ENCODE measurements around the gene MRPS14. TPM values are rescaled to one million over a fixed set of nuclear protein-coding genes. Genes with fewer than 3 reads are reported as not detected.

MRPS14 gene
- total RNA-seq, 1 experiment from 2014 or later, result 25.1 TPM

DNA sequence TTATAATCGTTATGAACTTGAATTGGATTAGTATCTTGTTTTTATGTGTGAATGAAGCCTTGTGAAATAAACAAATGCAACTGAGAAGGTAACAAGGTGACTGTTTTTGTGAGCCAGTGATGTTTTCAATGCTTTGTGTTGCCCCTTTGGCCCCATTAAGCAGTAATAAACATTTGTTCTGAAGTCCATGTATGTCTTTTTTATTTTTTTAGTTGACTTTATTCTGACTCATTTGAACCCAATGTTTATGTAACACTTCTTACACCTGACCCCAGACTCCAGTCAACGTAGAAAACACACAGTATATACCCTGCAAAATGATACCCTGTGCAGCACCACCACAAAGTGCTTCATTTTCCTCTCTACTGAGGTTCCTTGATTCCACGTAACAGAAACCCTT lies 28.1 kb downstream of the MRPS14 start:
- BruUV-seq (replicated peaks), result no TSS peak
- in situ Hi-C loops (cut with HindIII; ENCODE audit: low pct_unique_long_range_greater_than_20kb, low sequenced_read_pairs) (no loop called here), intact Hi-C loops (cut with micrococcal nuclease; ENCODE audit: unreplicated experiment) (no loop called here)
- H3K36me3 ChIP-seq (ENCODE audit: control insufficient read depth, insufficient read depth, low read length), result peaks cover 2% of the 10 kb centered on the region; the same call in 1 of the 2 replicates
- POLR2A ChIA-PET, result interaction anchor here (0.6 kb wide), 1 partner anchor 10 kb away, joined by 3 read pairs; no protein-coding TSS in a partner anchor
- H3K4me3 ChIP-seq (ENCODE audit: low read depth in 2 of 2, low read length in 2 of 2), result no peak overlapping the region
- H3K27ac ChIP-seq (ENCODE audit: low read length), result no peak overlapping the region
- H3K9me3 ChIP-seq (ENCODE audit: control insufficient read depth, insufficient read depth, low read depth, low read length), result no peaks in the 10 kb centered on the region
- TF ChIP-seq TCF7L2 (IDR thresholded peaks at IDR 0.05; ENCODE audit: low read depth, low read length) (no peak), SIN3A (IDR thresholded peaks at IDR 0.05; ENCODE audit: borderline replicate concordance, insufficient read depth, low read depth, low read length) (no peak)
- TF ChIP-seq, protein P1, sequence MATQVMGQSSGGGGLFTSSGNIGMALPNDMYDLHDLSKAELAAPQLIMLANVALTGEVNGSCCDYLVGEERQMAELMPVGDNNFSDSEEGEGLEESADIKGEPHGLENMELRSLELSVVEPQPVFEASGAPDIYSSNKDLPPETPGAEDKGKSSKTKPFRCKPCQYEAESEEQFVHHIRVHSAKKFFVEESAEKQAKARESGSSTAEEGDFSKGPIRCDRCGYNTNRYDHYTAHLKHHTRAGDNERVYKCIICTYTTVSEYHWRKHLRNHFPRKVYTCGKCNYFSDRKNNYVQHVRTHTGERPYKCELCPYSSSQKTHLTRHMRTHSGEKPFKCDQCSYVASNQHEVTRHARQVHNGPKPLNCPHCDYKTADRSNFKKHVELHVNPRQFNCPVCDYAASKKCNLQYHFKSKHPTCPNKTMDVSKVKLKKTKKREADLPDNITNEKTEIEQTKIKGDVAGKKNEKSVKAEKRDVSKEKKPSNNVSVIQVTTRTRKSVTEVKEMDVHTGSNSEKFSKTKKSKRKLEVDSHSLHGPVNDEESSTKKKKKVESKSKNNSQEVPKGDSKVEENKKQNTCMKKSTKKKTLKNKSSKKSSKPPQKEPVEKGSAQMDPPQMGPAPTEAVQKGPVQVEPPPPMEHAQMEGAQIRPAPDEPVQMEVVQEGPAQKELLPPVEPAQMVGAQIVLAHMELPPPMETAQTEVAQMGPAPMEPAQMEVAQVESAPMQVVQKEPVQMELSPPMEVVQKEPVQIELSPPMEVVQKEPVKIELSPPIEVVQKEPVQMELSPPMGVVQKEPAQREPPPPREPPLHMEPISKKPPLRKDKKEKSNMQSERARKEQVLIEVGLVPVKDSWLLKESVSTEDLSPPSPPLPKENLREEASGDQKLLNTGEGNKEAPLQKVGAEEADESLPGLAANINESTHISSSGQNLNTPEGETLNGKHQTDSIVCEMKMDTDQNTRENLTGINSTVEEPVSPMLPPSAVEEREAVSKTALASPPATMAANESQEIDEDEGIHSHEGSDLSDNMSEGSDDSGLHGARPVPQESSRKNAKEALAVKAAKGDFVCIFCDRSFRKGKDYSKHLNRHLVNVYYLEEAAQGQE (IDR thresholded peaks at IDR 0.05; ENCODE audit: insufficient read depth in 1 of 2, low read depth in 2 of 2, low read length in 1 of 2), result no peak
- CTCF ChIA-PET, result no interaction called here
- ATAC-seq, result no peak
- no peaks in the 10 kb centered on the region for H3K27me3 ChIP-seq (ENCODE audit: control insufficient read depth, insufficient read depth, low read length)
- DNase-seq (ENCODE audit: low read depth, low spot score), result no peak
- H3K4me1 ChIP-seq (ENCODE audit: control insufficient read depth, insufficient read depth, low read length), result peaks cover 13% of the 10 kb centered on the region

DNA sequence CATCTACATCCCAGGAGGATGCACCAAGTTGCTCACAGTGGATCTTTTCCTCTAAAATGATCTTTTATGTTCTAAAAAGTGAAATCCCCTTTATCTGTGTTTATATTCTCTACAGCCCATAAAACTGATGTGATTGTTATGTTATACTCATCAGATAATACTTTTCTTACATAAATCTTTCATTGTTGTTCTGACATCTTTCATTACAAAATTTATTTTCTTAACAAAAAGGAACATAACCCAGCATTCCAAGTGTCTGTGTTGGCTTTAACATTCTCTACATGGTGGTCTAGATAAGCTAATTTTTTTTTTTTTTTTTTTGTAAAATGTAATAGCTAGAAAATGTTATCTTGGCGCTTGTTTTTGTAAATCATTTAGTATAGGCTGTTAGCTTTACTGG lies 31.8 kb downstream of the MRPS14 start:
- Histone ChIP-seq H3K4me3 (ENCODE audit: low read depth in 2 of 2, low read length in 2 of 2) (no peak overlapping the region), H3K27ac (ENCODE audit: low read length) (peak overlapping the region; percentile 90; the same call in 1 of the 2 replicates), H3K4me1 (ENCODE audit: control insufficient read depth, insufficient read depth, low read length) (peaks cover 9% of the 10 kb centered on the region), H3K27me3 (ENCODE audit: control insufficient read depth, insufficient read depth, low read length) (no peaks in the 10 kb centered on the region), H3K36me3 (ENCODE audit: control insufficient read depth, insufficient read depth, low read length) (no peaks in the 10 kb centered on the region), H3K9me3 (ENCODE audit: control insufficient read depth, insufficient read depth, low read depth, low read length) (no peaks in the 10 kb centered on the region)
- ATAC-seq, result no peak
- TF ChIP-seq POLR2AphosphoS5 (IDR thresholded peaks at IDR 0.05; ENCODE audit: low read depth, low read length) (no peak), TCF7L2 (IDR thresholded peaks at IDR 0.05; ENCODE audit: low read depth, low read length) (no peak), SIN3A (IDR thresholded peaks at IDR 0.05; ENCODE audit: borderline replicate concordance, insufficient read depth, low read depth, low read length) (no peak)
- TF ChIP-seq, protein P1 (IDR thresholded peaks at IDR 0.05; ENCODE audit: insufficient read depth in 1 of 2, low read depth in 2 of 2, low read length in 1 of 2), result no peak
- TF ChIP-seq, protein P2, sequence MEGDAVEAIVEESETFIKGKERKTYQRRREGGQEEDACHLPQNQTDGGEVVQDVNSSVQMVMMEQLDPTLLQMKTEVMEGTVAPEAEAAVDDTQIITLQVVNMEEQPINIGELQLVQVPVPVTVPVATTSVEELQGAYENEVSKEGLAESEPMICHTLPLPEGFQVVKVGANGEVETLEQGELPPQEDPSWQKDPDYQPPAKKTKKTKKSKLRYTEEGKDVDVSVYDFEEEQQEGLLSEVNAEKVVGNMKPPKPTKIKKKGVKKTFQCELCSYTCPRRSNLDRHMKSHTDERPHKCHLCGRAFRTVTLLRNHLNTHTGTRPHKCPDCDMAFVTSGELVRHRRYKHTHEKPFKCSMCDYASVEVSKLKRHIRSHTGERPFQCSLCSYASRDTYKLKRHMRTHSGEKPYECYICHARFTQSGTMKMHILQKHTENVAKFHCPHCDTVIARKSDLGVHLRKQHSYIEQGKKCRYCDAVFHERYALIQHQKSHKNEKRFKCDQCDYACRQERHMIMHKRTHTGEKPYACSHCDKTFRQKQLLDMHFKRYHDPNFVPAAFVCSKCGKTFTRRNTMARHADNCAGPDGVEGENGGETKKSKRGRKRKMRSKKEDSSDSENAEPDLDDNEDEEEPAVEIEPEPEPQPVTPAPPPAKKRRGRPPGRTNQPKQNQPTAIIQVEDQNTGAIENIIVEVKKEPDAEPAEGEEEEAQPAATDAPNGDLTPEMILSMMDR (IDR thresholded peaks at IDR 0.05), result no peak
- POLR2A ChIA-PET, result no interaction called here
- intact Hi-C loops (cut with micrococcal nuclease; ENCODE audit: unreplicated experiment), result no loop called here
- BruUV-seq (replicated peaks), result no TSS peak
- CTCF ChIA-PET, result no interaction called here
- in situ Hi-C loops (cut with HindIII; ENCODE audit: low pct_unique_long_range_greater_than_20kb, low sequenced_read_pairs), result no loop called here
- no peak for DNase-seq (ENCODE audit: low read depth, low spot score)

All from Panc1 (cell line).